RWPE2 (cell line): ENCODE data around the gene NNT.
A peak's percentile ranks its signal among the peaks of the same experiment; 100 is the strongest.
"Not testable (repeated sequence)": the region's sequence is repeated elsewhere in the genome, so short reads cannot be mapped to it uniquely, and the experiment has no call there.

Source experiments
- ATAC-seq: fragments of 200-7000 bp; cut with Tn5 transposase; 3 replicates; pipeline ENCODE4 v1.9.1; 2021; ENCODE audit warnings: low read depth
- DNase-seq: peaks from one replicate; pipeline ENCODE4 v3.0.0-alpha.2; 2020; ENCODE audit warnings: low spot score
- H3K27ac ChIP-seq: fragments of 450-650 bp; 2 replicates; pipeline ENCODE4 v1.5.1; 2017; ENCODE audit warnings: mild to moderate bottlenecking; ENCODE audit not compliant: poor library complexity, severe bottlenecking
- H3K27me3 ChIP-seq: fragments of 250-450 bp; sonication (Bioruptor Pico); 2 replicates; pipeline ENCODE4 v1.5.1; 2021; ENCODE audit warnings: mild to moderate bottlenecking, moderate library complexity; ENCODE audit not compliant: insufficient read depth, poor library complexity, severe bottlenecking
- H3K36me3 ChIP-seq: fragments of 250-450 bp; sonication (Bioruptor Pico); 2 replicates; pipeline ENCODE4 v1.5.1; 2020; ENCODE audit warnings: low read depth, mild to moderate bottlenecking, moderate library complexity
- H3K4me1 ChIP-seq: fragments of 250-450 bp; sonication (Bioruptor Pico); 2 replicates; pipeline ENCODE4 v1.5.1; 2021; ENCODE audit warnings: mild to moderate bottlenecking, moderate library complexity; ENCODE audit not compliant: insufficient read depth, poor library complexity, severe bottlenecking
- H3K4me3 ChIP-seq: fragments of 250-450 bp; sonication (Bioruptor Pico); 2 replicates; pipeline ENCODE4 v1.5.1; 2021; ENCODE audit warnings: mild to moderate bottlenecking, moderate library complexity; ENCODE audit not compliant: severe bottlenecking
- H3K9me3 ChIP-seq: fragments of 250-450 bp; sonication (Bioruptor Pico); 2 replicates; pipeline ENCODE4 v1.5.1; 2021; ENCODE audit warnings: mild to moderate bottlenecking, moderate library complexity; ENCODE audit not compliant: severe bottlenecking
- TF ChIP-seq, protein P1 (sequence below): fragments of 450-650 bp; IDR thresholded peaks from one replicate; pipeline ENCODE4 v1.5.1; 2017; ENCODE audit warnings: mild to moderate bottlenecking, moderate library complexity; ENCODE audit not compliant: poor library complexity, severe bottlenecking

Gene NNT

GRCh38 chr5:43602461-43603343 is at the start of gene NNT:
TSS of gene NNT (plus strand) at chr5:43603180. CDS start at chr5:43609196, 6,016 bp downstream.
- H3K4me3 ChIP-seq = peak within 1 kb of the TSS; percentile 42
- peak; percentile 75 for DNase-seq
- H3K36me3 ChIP-seq = no peaks in the 10 kb centered on the region
- TF ChIP-seq, protein P1, sequence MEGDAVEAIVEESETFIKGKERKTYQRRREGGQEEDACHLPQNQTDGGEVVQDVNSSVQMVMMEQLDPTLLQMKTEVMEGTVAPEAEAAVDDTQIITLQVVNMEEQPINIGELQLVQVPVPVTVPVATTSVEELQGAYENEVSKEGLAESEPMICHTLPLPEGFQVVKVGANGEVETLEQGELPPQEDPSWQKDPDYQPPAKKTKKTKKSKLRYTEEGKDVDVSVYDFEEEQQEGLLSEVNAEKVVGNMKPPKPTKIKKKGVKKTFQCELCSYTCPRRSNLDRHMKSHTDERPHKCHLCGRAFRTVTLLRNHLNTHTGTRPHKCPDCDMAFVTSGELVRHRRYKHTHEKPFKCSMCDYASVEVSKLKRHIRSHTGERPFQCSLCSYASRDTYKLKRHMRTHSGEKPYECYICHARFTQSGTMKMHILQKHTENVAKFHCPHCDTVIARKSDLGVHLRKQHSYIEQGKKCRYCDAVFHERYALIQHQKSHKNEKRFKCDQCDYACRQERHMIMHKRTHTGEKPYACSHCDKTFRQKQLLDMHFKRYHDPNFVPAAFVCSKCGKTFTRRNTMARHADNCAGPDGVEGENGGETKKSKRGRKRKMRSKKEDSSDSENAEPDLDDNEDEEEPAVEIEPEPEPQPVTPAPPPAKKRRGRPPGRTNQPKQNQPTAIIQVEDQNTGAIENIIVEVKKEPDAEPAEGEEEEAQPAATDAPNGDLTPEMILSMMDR = no peak
- peak; percentile 77 for ATAC-seq
- peak within 1 kb of the TSS; percentile 22 for H3K27ac ChIP-seq
- no peaks in the 10 kb centered on the region for H3K27me3 ChIP-seq
- no peaks in the 10 kb centered on the region for H3K9me3 ChIP-seq
- H3K4me1 ChIP-seq = peaks cover 17% of the 10 kb centered on the region

- Histone ChIP-seq H3K4me1 (peaks cover 31% of the 10 kb centered on the region), H3K27me3 (no peaks in the 10 kb centered on the region), H3K36me3 (peaks cover 72% of the 10 kb centered on the region), H3K4me3 (no peak overlapping the region), H3K9me3 (no peaks in the 10 kb centered on the region), H3K27ac (no peak overlapping the region)
- no peak for ATAC-seq
- TF ChIP-seq, protein P1 = no peak
- no peak for DNase-seq
Measured at GRCh38 chr5:43553381-43553780, 49.6 kb upstream of the NNT start.

DNA sequence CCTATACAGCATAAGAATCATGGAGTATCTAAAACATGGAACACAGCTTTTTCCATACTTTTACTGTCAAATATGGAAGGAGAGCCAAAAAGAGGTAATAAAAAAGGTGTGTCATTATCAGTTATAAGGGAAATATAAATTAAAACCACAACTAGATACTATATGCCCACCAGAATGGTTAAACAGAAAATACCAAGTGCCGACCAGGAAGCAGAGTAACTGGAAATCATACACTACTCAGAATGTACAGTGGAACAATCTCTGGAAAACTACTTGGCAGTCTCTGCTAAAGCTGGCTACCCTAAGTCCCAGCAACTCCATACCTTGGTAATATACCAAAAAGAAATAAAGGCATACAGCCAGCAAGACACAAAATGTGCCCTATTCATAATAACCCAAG is 48.5 kb upstream of the NNT start:
- no peak overlapping the region for H3K4me3 ChIP-seq
- TF ChIP-seq, protein P1 = no peak
- no peak overlapping the region for H3K27ac ChIP-seq
- peaks cover 31% of the 10 kb centered on the region for H3K4me1 ChIP-seq
- H3K36me3 ChIP-seq = peaks cover 63% of the 10 kb centered on the region
- ATAC-seq (no peak), DNase-seq (no peak)
- H3K9me3 ChIP-seq = no peaks in the 10 kb centered on the region
- no peaks in the 10 kb centered on the region for H3K27me3 ChIP-seq

- TF ChIP-seq, protein P1 = no peak
- Histone ChIP-seq H3K36me3 (peaks cover 48% of the 10 kb centered on the region), H3K4me1 (peaks cover 31% of the 10 kb centered on the region), H3K27me3 (no peaks in the 10 kb centered on the region), H3K27ac (peak overlapping the region; percentile 77), H3K9me3 (no peaks in the 10 kb centered on the region), H3K4me3 (peak overlapping the region; percentile 84)
- ATAC-seq = peak; percentile 33
- DNase-seq = peak; percentile 71
Measured at GRCh38 chr5:43555895-43556606, 46.9 kb upstream of the NNT start.

DNA sequence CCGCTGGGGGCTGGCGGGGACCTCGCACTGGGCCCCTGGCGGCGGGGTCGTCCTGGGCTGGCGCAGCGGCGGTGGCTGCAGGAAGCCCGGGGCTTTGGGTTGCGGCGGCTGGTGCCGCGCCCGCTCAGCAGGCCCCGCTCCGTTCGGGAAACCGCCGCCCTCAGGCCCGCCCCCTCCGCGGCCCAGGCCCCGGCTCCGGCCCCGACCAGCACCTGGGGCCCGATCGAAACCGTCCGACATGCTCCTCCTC is 46.4 kb upstream of the NNT start:
- ATAC-seq, H3K9me3 ChIP-seq, DNase-seq, H3K27me3 ChIP-seq: not testable (repeated sequence)
- Histone ChIP-seq H3K27ac (peak overlapping the region; percentile 77), H3K4me1 (peaks cover 31% of the 10 kb centered on the region), H3K36me3 (peaks cover 44% of the 10 kb centered on the region), H3K4me3 (peak overlapping the region; percentile 84)
